Measurements from ENCODE around the gene KRTAP15-1.

- TF ChIP-seq EZH2phosphoT487 (IDR thresholded peaks at IDR 0.05; ENCODE audit: insufficient read depth, low read depth) (no peak), EZH2 (IDR thresholded peaks at IDR 0.05; ENCODE audit: insufficient read depth, poor library complexity, severe bottlenecking) (no peak)
Observed at GRCh38 chr21:30439975-30440374, at the start of gene KRTAP15-1.

Measured in GM23248 (cell line).